ENCODE data around the gene COX6A1.
A peak's percentile ranks its signal among the peaks of the same experiment; 100 is the strongest.

COX6A1 gene

GRCh38 chr12:120453060-120453750, 15.3 kb downstream of the COX6A1 start:
- peaks cover 38% of the 10 kb centered on the region for H3K36me3 ChIP-seq (replicated peaks; ENCODE audit: low read depth, low read length)
- H3K9me3 ChIP-seq (ENCODE audit: insufficient read depth, low read length), result no peaks in the 10 kb centered on the region
- no peak overlapping the region for H3K4me2 ChIP-seq (ENCODE audit: low read length)
- H3K4me3 ChIP-seq (ENCODE audit: low read length), result no peak overlapping the region
- peaks cover 38% of the 10 kb centered on the region for H3K79me2 ChIP-seq (ENCODE audit: low read length)
- H3K9ac ChIP-seq (ENCODE audit: low read length), result no peak overlapping the region
- no peak for TF ChIP-seq CTCF (IDR thresholded peaks at IDR 0.05; ENCODE audit: low read depth, low read length)
- TF ChIP-seq EZH2phosphoT487 (IDR thresholded peaks at IDR 0.05; ENCODE audit: low read depth), result no peak
- no peaks in the 10 kb centered on the region for H3K4me1 ChIP-seq (ENCODE audit: low read length)
- H2AFZ ChIP-seq (ENCODE audit: low read depth, low read length), result no peak overlapping the region
- no peak overlapping the region for H3K27ac ChIP-seq (ENCODE audit: low read length)
- H3K27me3 ChIP-seq (ENCODE audit: low read depth, low read length), result no peaks in the 10 kb centered on the region
- H4K20me1 ChIP-seq (ENCODE audit: insufficient read depth, low read length), result no peaks in the 10 kb centered on the region; the same call in 1 of the 2 replicates

GRCh38 chr12:120453977-120454376, 16.1 kb downstream of the COX6A1 start:
- Histone ChIP-seq H3K79me2 (ENCODE audit: low read length) (peaks cover 30% of the 10 kb centered on the region), H3K27ac (ENCODE audit: low read length) (no peak overlapping the region), H3K4me1 (ENCODE audit: low read length) (no peaks in the 10 kb centered on the region), H3K9me3 (ENCODE audit: insufficient read depth, low read length) (no peaks in the 10 kb centered on the region), H3K9ac (ENCODE audit: low read length) (no peak overlapping the region), H3K36me3 (replicated peaks; ENCODE audit: low read depth, low read length) (peaks cover 43% of the 10 kb centered on the region), H2AFZ (ENCODE audit: low read depth, low read length) (no peak overlapping the region), H3K27me3 (ENCODE audit: low read depth, low read length) (no peaks in the 10 kb centered on the region), H3K4me2 (ENCODE audit: low read length) (no peak overlapping the region), H3K4me3 (ENCODE audit: low read length) (no peak overlapping the region), H4K20me1 (ENCODE audit: insufficient read depth, low read length) (no peaks in the 10 kb centered on the region; the same call in 1 of the 2 replicates)
- TF ChIP-seq EZH2phosphoT487 (IDR thresholded peaks at IDR 0.05; ENCODE audit: low read depth) (no peak), CTCF (IDR thresholded peaks at IDR 0.05; ENCODE audit: low read depth, low read length) (peak; percentile 53)

GRCh38 chr12:120455302-120455701, 17.4 kb downstream of the COX6A1 start:
- TF ChIP-seq EZH2phosphoT487 (IDR thresholded peaks at IDR 0.05; ENCODE audit: low read depth), result no peak
- TF ChIP-seq CTCF (IDR thresholded peaks at IDR 0.05; ENCODE audit: low read depth, low read length), result no peak
- Histone ChIP-seq H3K36me3 (replicated peaks; ENCODE audit: low read depth, low read length) (peaks cover 47% of the 10 kb centered on the region), H3K27me3 (ENCODE audit: low read depth, low read length) (no peaks in the 10 kb centered on the region), H3K4me1 (ENCODE audit: low read length) (no peaks in the 10 kb centered on the region), H3K9ac (ENCODE audit: low read length) (no peak overlapping the region), H3K4me2 (ENCODE audit: low read length) (no peak overlapping the region), H3K4me3 (ENCODE audit: low read length) (no peak overlapping the region), H3K27ac (ENCODE audit: low read length) (no peak overlapping the region), H4K20me1 (ENCODE audit: insufficient read depth, low read length) (no peaks in the 10 kb centered on the region; the same call in 1 of the 2 replicates), H2AFZ (ENCODE audit: low read depth, low read length) (no peak overlapping the region), H3K79me2 (ENCODE audit: low read length) (peaks cover 17% of the 10 kb centered on the region), H3K9me3 (ENCODE audit: insufficient read depth, low read length) (no peaks in the 10 kb centered on the region)

- no peaks in the 10 kb centered on the region for H3K27me3 ChIP-seq (ENCODE audit: low read depth, low read length)
- H3K4me2 ChIP-seq (ENCODE audit: low read length), result no peak overlapping the region
- H3K4me1 ChIP-seq (ENCODE audit: low read length), result no peaks in the 10 kb centered on the region
- no peak overlapping the region for H2AFZ ChIP-seq (ENCODE audit: low read depth, low read length)
- no peaks in the 10 kb centered on the region for H3K9me3 ChIP-seq (ENCODE audit: insufficient read depth, low read length)
- peaks cover 18% of the 10 kb centered on the region; the same call in 1 of the 2 replicates for H3K79me2 ChIP-seq (ENCODE audit: low read length)
- no peak overlapping the region for H3K27ac ChIP-seq (ENCODE audit: low read length)
- H3K4me3 ChIP-seq (ENCODE audit: low read length), result no peak overlapping the region
- H3K36me3 ChIP-seq (replicated peaks; ENCODE audit: low read depth, low read length), result peaks cover 53% of the 10 kb centered on the region
- no peak overlapping the region for H3K9ac ChIP-seq (ENCODE audit: low read length)
- H4K20me1 ChIP-seq (ENCODE audit: insufficient read depth, low read length), result no peaks in the 10 kb centered on the region; the same call in 1 of the 2 replicates
- TF ChIP-seq EZH2phosphoT487 (IDR thresholded peaks at IDR 0.05; ENCODE audit: low read depth) (no peak), CTCF (IDR thresholded peaks at IDR 0.05; ENCODE audit: low read depth, low read length) (peak; percentile 51)
Measured at GRCh38 chr12:120457133-120457532, 19.2 kb downstream of the COX6A1 start.

Data from OCI-LY3 (cell line).